BJ (cell line): ENCODE measurements around the gene AIMP1. TPM values are rescaled to one million over a fixed set of nuclear protein-coding genes. Genes with fewer than 3 reads are reported as not detected.

Experiments used
- CTCF ChIA-PET: fragments of 350-600 bp; formaldehyde crosslinking; extraction: SDS; loops from one replicate; lab custom pipeline; 2021; ENCODE audit warnings: antibody characterized with exemption, inconsistent platforms; lab: Yijun Ruan, JAX
- POLR2A ChIA-PET: fragments of 300-600 bp; sonication (Branson Sonifier 250); formaldehyde crosslinking; extraction: SDS; loops from one replicate; lab custom pipeline; 2021; ENCODE audit warnings: antibody characterized with exemption; lab: Charles Lee
- DNase-seq: peaks from one replicate; pipeline ENCODE4 v3.0.0-alpha.2; 2011; ENCODE audit warnings: low read depth
- H3K27me3 ChIP-seq: 2 replicates; pipeline ENCODE4 v1.6.0; 2011; ENCODE audit warnings: low read length; ENCODE audit not compliant: control insufficient read depth, insufficient read depth
- H3K36me3 ChIP-seq: 2 replicates; pipeline ENCODE4 v1.5.1; 2011; ENCODE audit warnings: low read length; ENCODE audit not compliant: control insufficient read depth, insufficient read depth
- H3K4me3 ChIP-seq: 2 replicates; pipeline ENCODE4 v1.5.1; 2011; ENCODE audit warnings: low read depth, mild to moderate bottlenecking, control low read depth, low read length
- CTCF ChIP-seq: IDR thresholded peaks from 2 replicates; pipeline ENCODE4 v1.5.1; 2011; ENCODE audit warnings: low read depth, mild to moderate bottlenecking, control low read depth, inconsistent platforms, low read length, moderate library complexity; ENCODE audit not compliant: insufficient read depth
- polyA minus RNA-seq: library from RNA; depleted of rRNA, polyadenylated mRNA; stranded (reverse); fragments of >200 nt; gene quantifications from 2 replicates; pipeline ENCODE4 v1.2.3, GENCODE V29; 2011; rRNA and poly(A)+ RNA removed
- polyA plus RNA-seq: library from polyadenylated mRNA; depleted of rRNA; stranded (reverse); fragments of >200 nt; gene quantifications from 2 replicates; pipeline ENCODE4 v1.2.3, GENCODE V29; 2011; rRNA removed

The AIMP1 gene
- polyA plus RNA-seq (10.8 and 29.9 TPM in 2 replicates), polyA minus RNA-seq (2.0 and 2.7 TPM in 2 replicates)

GRCh38 chr4:106315968-106316772, at the start of gene AIMP1, which contains the start of gene TBCK:
TSS of gene AIMP1 (plus strand) at chr4:106316550. CDS start at chr4:106325010, 8,460 bp downstream.
TSS of gene TBCK (minus strand) at chr4:106316209. CDS start at chr4:106308960, 7,249 bp downstream.
- CTCF ChIA-PET: interaction anchor here (0.8 to 1.1 kb wide), 3 partner anchors 12 to 50 kb away, joined by 3 read pairs; no protein-coding TSS in a partner anchor
- no peak for TF ChIP-seq CTCF
- no peaks in the 10 kb centered on the region for H3K36me3 ChIP-seq

DNA sequence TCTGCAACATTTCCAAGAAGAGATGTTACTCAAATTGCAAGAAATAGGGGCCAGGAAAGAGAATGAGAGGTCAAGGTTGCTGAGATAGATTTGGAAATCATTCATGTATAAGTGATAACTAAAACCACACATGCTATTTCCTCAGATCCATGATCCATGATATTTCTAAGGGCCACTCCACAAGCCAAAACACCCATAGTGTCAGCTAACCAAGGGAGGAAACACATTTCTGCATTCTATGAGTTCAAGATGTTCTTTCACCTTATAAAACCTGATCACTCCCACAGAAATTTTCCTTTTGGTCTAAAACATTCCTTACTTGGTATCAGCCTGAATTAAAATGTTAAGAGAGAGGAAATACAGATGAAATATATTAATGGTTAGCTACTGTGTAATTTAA, 47.6 kb upstream of the AIMP1 start:
- ChIA-PET CTCF (interaction anchor here (0.9 to 1.0 kb wide), 2 partner anchors 12 to 234 kb away, joined by 3 read pairs; no protein-coding TSS in a partner anchor), POLR2A (interaction anchor here (0.6 kb wide), 1 partner anchor 11 kb away, joined by 11 read pairs; no protein-coding TSS in a partner anchor)
- H3K36me3 ChIP-seq: no peaks in the 10 kb centered on the region
- no peak overlapping the region for H3K4me3 ChIP-seq
- no peak for TF ChIP-seq CTCF
- H3K27me3 ChIP-seq: no peaks in the 10 kb centered on the region
- peak; percentile 25 for DNase-seq

More at GRCh38 chr4:106315968-106316772, at the start of gene AIMP1, which contains the start of gene TBCK:
- POLR2A ChIA-PET: interaction anchor here (0.7 kb wide), 2 partner anchors 23 to 221 kb away, joined by 4 to 6 read pairs; no protein-coding TSS in a partner anchor
- Histone ChIP-seq H3K4me3 (peak within 1 kb of the TSS; percentile 78), H3K27me3 (no peaks in the 10 kb centered on the region)
- peak; percentile 39 for DNase-seq

DNA sequence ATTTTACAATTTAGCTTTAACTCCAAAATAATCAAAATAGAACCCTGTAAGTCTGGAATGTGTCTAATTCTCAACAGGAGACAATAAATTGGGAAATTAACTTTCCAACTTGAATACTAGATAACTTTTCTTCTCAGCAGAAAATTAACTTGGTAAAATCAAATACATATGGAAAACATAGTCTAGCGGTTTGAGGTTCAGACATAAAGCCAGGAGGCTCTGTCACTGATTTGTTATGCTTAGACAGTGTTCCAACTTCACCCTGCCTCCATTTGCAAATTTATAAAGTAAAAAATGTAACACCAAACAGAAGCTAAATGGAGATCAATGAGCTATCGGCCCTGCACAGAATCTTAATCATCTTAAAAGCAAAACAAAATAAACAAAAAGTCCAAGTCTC, 46.6 kb upstream of the AIMP1 start:
- CTCF ChIA-PET: interaction anchor here (0.7 to 0.9 kb wide), 3 partner anchors 11 to 101 kb away, joined by 3 read pairs; no protein-coding TSS in a partner anchor
- TF ChIP-seq CTCF: no peak
- Histone ChIP-seq H3K36me3 (0 out of 2 replicates have a peak, but pooled peaks cover under 1% of the 10 kb centered on the region), H3K4me3 (no peak overlapping the region), H3K27me3 (no peaks in the 10 kb centered on the region)
- POLR2A ChIA-PET: no interaction called here
- no peak for DNase-seq

DNA sequence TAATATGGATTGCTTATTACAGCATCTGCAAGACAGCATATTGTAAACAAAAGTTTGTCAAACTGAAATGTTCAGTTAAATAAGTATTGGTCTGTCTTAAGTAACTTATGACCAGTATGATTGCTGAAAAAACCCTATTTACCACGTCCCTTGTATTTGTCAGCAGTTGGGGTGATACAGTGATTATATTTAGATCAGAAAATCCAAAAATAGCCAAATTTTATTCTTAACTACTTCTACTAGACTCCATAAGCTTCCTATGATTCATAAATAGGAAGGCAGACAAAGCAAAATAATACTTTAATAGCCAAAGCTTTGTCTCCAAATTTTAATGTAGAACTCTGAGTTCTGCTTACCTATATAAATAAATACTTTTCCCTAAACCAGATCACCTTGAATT, 45.6 kb upstream of the AIMP1 start:
- no peak for TF ChIP-seq CTCF
- H3K27me3 ChIP-seq: no peaks in the 10 kb centered on the region
- 0 out of 2 replicates have a peak, but pooled peaks cover 1% of the 10 kb centered on the region for H3K36me3 ChIP-seq
- ChIA-PET POLR2A (no interaction called here), CTCF (no interaction called here)
- DNase-seq: no peak
- no peak overlapping the region for H3K4me3 ChIP-seq

- CTCF ChIA-PET: no interaction called here
- DNase-seq: no peak
- TF ChIP-seq CTCF: no peak
- no peak overlapping the region for H3K4me3 ChIP-seq
- POLR2A ChIA-PET: no interaction called here
- H3K36me3 ChIP-seq: 0 out of 2 replicates have a peak, but pooled peaks cover 1% of the 10 kb centered on the region
- H3K27me3 ChIP-seq: no peaks in the 10 kb centered on the region
Observed at GRCh38 chr4:106273831-106274230, 42.5 kb upstream of the AIMP1 start.
